Dendritic cell treated with granulocyte-macrophage colony-stimulating factor and Interleukin-4, amounts not matched to agents 40 ng/mL and 50 ng/mL, for 4 days (primary cell): ENCODE results near the gene DKK1.

ENCODE experiments used
- H3K27ac Mint-ChIP-seq: one replicate; pipeline ENCODE4 v1.8.0; 2022; ENCODE audit warnings: mild to moderate bottlenecking, mixed read lengths
- H3K27me3 Mint-ChIP-seq: one replicate; pipeline ENCODE4 v1.8.0; 2022; ENCODE audit warnings: mild to moderate bottlenecking, mixed read lengths
- H3K36me3 Mint-ChIP-seq: one replicate; pipeline ENCODE4 v1.8.0; 2022; ENCODE audit warnings: low read depth, mixed read lengths
- H3K4me1 Mint-ChIP-seq: one replicate; pipeline ENCODE4 v1.8.0; 2022; ENCODE audit warnings: low read depth, mixed read lengths
- H3K4me3 Mint-ChIP-seq: one replicate; pipeline ENCODE4 v1.8.0; 2022; ENCODE audit warnings: mild to moderate bottlenecking, moderate library complexity, mixed read lengths
- H3K9me3 Mint-ChIP-seq: one replicate; pipeline ENCODE4 v1.8.0; 2022; ENCODE audit warnings: mixed read lengths
- intact Hi-C: fragments of 100-400 bp; cut with micrococcal nuclease; formaldehyde crosslinking; loops from one replicate; pipeline ENCODE4 v1.15.0; 2022

The DKK1 gene

DNA sequence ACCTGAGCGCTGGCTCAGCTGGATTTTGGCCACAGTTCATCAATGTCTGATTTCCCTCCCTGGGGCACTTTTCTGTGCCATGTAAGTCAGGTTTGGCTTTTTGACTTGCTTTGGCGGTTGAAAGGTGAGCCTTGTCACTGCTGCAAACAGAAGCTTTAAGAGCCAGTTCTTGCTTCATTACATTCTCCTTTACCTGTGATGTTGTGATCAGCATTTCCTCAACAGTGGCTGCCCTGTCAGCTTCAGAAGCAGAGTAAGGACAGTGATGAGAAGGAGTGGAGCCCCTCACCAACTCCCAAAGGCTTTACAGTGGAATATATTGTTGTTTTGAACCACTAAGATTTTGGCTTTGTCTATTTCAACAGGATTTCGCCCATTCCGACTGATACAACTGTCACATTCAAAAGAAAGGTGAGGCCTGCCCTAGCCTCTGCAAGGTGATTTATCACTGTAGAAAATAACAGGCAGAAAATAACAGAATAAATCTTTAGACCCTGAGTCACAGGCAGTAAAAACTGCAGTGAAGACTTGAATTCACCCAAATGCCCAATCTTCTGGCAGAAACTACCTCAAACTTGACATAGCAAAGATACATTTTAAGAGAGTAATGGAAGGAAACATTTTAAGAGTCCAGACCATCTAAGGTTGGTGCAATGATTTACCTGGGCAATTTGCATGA is 13.3 kb upstream of the DKK1 start:
- Mint-ChIP-seq H3K27ac (no peak overlapping the region), H3K4me3 (no peak overlapping the region), H3K9me3 (no peaks in the 10 kb centered on the region), H3K27me3 (no peaks in the 10 kb centered on the region), H3K4me1 (no peaks in the 10 kb centered on the region), H3K36me3 (no peaks in the 10 kb centered on the region)
- intact Hi-C loops: no loop called here

DNA sequence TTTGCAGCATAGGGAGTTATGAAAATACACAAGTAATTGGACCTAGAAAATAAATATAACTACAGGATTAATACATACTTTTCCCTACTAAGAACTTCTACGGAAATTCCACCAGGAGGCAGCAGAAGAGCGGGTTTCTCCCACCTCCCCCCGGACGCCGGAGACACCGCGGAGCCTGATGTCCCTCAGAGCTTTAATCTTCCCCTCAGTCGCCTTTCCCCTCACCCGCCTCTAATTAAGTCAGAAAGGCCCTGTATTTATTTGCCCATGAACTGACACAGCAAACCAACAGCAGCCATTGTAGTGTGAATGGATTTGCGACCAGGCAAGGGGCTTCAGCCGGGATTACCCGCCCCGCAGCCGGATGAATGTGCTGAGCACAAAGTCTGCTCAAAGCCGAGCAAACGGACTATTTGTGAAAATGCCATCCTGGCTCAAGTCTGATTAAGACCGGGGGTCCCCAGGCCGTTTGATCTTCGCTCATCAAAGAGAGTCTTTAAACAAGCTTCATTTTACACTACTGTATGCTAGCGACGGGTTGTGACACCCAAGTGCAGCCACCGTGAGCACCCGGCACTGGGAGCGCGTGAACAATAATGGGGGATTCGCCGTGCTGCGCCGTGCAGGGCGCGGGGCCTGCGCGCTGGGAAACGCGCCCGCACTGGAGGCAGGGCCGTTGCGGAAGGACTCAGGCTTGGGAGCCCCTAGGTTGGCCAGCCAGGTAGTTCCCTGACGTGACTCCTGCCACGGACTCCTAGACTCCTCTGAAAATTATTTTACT is 5.6 kb upstream of the DKK1 start:
- Mint-ChIP-seq H3K4me1 (peaks cover 15% of the 10 kb centered on the region), H3K27ac (no peak overlapping the region), H3K4me3 (peak overlapping the region; percentile 56), H3K36me3 (no peaks in the 10 kb centered on the region), H3K9me3 (no peaks in the 10 kb centered on the region), H3K27me3 (peaks cover 41% of the 10 kb centered on the region)
- intact Hi-C loops: loop anchor here (1.0 to 5.0 kb wide), 2 partner anchors 181 to 259 kb away; no protein-coding TSS in a partner anchor

DNA sequence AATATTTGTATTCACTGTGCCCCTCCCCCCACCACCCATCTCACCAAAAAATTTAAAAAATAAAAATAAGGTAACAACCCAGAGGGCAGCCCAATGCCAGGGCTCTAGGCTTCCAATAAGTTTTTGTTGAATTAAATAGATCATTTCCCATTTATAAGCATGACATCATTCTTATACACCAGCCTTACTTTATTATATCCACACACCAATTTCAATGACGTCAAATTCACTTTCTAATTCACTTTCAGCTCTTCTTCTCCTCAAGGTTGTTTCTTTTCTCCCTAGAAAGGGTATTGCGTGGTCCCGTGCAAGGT is 1.2 kb upstream of the DKK1 start:
- intact Hi-C loops: no loop called here
- no peak overlapping the region for H3K27ac Mint-ChIP-seq
- no peaks in the 10 kb centered on the region for H3K9me3 Mint-ChIP-seq
- no peak overlapping the region for H3K4me3 Mint-ChIP-seq
- peaks cover 28% of the 10 kb centered on the region for H3K4me1 Mint-ChIP-seq
- no peaks in the 10 kb centered on the region for H3K36me3 Mint-ChIP-seq
- peaks cover 69% of the 10 kb centered on the region for H3K27me3 Mint-ChIP-seq

DNA sequence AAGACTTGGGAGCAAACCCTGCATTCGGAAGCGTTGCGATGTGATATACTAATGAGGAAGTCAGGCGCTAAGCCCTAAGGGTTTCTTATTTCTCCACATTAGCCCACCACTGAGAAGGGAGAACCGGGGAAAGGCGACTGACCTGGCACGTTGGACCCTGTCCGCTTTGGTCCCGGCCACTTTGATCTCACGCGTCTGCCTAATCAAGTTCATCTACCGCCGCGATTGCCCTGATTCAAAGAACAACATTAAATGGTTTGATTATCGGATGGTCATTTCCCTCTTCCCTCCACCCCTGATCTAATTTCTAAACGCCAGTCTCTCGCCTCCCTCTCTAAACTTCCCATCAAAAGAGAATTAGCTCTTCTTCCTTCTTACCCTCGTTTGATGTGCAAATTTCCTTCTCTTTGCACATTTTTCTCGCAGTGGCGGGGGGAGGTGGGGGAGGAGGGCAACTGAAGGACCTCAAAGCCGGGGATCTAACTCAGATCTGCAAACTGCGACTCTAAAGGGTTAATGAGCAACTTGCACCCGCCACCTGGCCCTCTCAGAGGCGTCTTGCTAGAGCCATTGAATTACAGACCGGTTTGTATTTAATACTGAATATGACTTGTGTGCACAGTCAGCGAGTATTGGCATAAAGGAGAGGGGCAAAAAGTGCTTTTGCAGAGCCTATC is 687 bp upstream of the DKK1 start:
- Mint-ChIP-seq H3K27me3 (peaks cover 66% of the 10 kb centered on the region), H3K36me3 (no peaks in the 10 kb centered on the region), H3K4me1 (peaks cover 25% of the 10 kb centered on the region), H3K27ac (no peak overlapping the region), H3K4me3 (no peak overlapping the region), H3K9me3 (no peaks in the 10 kb centered on the region)
- intact Hi-C loops: no loop called here

DNA sequence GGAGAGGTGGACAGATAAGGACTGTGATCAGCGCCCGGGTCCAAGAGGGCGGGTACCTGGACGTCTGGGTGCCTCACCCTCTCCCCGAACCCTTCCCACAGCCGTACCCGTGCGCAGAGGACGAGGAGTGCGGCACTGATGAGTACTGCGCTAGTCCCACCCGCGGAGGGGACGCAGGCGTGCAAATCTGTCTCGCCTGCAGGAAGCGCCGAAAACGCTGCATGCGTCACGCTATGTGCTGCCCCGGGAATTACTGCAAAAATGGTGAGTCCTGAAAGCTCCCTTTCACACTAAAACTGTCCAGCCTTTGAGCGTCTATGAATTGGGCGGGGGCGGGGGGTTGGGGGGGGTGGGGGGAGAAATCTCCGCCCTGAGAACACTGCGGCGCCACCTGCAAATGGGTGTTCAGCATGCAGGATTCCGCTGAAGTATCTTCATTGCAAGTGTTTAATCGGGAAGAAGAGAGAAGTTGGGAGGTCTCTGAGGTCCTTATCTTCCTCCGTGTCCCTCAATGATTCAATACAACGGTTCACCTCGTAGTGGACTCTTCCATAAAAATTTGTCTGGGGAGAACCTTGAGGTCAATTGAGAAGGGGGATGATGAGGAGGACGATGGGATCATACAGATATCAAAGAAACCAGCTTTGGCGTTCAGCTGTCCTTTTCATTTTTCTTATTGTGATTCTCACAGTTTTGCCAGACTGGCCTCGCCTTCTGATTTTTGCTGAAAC is 906 bp downstream of the DKK1 start:
- Mint-ChIP-seq H3K27me3 (peaks cover 52% of the 10 kb centered on the region), H3K27ac (no peak overlapping the region), H3K4me1 (peaks cover 20% of the 10 kb centered on the region), H3K4me3 (no peak overlapping the region), H3K9me3 (no peaks in the 10 kb centered on the region), H3K36me3 (no peaks in the 10 kb centered on the region)
- intact Hi-C loops: no loop called here

DNA sequence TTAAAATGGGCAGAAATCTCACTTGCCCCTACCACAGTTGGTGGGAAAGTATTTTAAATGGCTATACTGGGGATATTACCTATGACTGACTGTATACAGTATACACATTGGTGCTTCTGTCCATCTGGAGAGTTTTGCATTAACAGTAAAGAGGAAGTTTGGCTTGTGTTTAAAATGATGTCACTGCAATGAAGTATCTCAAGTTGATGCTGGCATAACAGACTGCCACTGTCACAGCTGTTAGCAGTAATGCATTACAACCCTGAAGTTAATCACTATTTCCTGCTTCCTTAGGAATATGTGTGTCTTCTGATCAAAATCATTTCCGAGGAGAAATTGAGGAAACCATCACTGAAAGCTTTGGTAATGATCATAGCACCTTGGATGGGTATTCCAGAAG is 1.9 kb downstream of the DKK1 start:
- Mint-ChIP-seq H3K27me3 (peaks cover 45% of the 10 kb centered on the region), H3K36me3 (no peaks in the 10 kb centered on the region), H3K4me1 (peaks cover 20% of the 10 kb centered on the region), H3K9me3 (no peaks in the 10 kb centered on the region), H3K4me3 (no peak overlapping the region), H3K27ac (no peak overlapping the region)
- intact Hi-C loops: no loop called here

DNA sequence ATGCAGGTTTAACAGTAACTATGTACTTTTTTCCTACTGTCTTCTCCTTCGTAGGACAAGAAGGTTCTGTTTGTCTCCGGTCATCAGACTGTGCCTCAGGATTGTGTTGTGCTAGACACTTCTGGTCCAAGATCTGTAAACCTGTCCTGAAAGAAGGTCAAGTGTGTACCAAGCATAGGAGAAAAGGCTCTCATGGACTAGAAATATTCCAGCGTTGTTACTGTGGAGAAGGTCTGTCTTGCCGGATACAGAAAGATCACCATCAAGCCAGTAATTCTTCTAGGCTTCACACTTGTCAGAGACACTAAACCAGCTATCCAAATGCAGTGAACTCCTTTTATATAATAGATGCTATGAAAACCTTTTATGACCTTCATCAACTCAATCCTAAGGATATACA is 2.4 kb downstream of the DKK1 start:
- Mint-ChIP-seq H3K36me3 (no peaks in the 10 kb centered on the region), H3K4me3 (no peak overlapping the region), H3K9me3 (no peaks in the 10 kb centered on the region), H3K27me3 (peaks cover 41% of the 10 kb centered on the region), H3K4me1 (peaks cover 20% of the 10 kb centered on the region), H3K27ac (no peak overlapping the region)
- intact Hi-C loops: no loop called here

DNA sequence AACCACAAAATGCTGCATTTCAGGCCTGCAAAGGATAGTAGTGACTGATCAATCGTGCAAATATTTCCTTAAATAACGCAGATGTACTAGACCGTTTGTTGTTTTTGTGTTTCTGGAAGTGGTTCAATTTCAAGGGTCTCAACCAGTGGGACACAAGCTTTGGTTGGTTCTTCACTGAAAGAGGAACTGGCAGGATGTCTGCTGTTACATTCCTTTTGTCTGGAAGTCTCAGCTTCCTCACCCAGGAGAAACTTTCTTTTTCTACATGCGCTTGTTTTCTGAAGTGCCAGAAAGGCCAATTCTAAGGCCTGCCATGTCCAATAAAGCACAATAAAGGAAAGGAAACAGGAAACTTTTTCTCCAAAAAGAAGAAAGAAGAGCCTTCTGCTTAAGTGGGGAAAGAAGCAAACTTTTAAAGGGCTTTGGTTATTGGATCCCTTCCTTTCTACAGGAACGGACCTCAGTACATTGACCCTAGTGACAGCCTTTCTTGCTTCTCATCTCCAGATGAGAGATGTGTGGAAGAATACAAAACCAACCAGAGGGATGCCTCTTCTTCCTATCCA is 4.1 kb downstream of the DKK1 start:
- Mint-ChIP-seq H3K4me3 (no peak overlapping the region), H3K4me1 (peaks cover 16% of the 10 kb centered on the region), H3K9me3 (no peaks in the 10 kb centered on the region), H3K27me3 (peaks cover 30% of the 10 kb centered on the region), H3K27ac (no peak overlapping the region), H3K36me3 (no peaks in the 10 kb centered on the region)
- intact Hi-C loops: no loop called here

DNA sequence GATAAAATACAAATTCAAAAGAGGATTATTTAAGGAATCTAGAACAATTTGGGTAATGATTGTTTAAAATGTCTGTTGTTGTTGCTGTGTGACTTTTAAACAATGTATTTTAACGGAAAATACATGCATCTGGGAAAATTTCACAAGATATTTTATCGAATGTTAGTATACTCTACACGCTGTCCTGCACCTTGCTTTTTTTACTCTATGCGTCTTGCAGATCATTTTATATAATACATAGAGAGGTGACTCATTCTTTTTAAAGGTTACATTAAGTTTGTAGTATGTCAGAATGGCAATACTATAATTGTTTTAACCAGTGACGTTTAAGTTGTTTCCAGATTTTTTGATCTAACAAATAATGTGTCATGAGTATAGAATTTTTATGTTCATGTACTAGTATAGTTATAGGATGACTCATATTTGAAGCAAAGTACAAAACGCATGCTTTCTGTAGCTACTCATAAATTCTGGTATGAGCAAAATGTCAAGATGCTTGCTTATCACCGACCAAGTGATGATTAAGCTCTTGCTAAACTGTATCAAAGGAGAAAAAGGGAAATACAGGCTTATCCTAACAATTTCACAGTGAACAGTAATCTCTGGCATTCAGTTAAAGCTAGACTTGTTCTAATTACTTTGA is 4.9 kb downstream of the DKK1 start:
- no peaks in the 10 kb centered on the region for H3K9me3 Mint-ChIP-seq
- H3K4me3 Mint-ChIP-seq: no peak overlapping the region
- H3K27me3 Mint-ChIP-seq: peaks cover 23% of the 10 kb centered on the region
- H3K27ac Mint-ChIP-seq: no peak overlapping the region
- intact Hi-C loops: no loop called here
- H3K36me3 Mint-ChIP-seq: no peaks in the 10 kb centered on the region
- peaks cover 8% of the 10 kb centered on the region for H3K4me1 Mint-ChIP-seq

DNA sequence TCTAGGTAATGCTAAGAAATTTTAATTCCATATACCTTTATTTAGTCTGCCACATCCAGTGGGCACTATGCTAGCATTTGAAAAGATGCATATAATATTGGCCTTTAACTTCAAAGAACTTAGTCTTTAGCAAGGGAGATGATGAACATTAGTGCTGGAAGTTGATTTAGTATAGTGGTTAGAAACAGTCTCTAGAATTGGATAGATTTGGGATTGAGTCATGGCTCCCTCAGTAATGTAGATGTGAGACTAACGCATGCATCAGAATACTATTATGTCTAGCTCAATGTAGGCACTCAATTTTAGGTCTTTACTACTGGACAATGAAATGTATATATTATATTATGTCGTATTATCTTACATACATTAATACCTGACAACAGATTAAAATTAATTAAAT is 5.8 kb downstream of the DKK1 start:
- H3K4me3 Mint-ChIP-seq: no peak overlapping the region
- no peak overlapping the region for H3K27ac Mint-ChIP-seq
- intact Hi-C loops: no loop called here
- no peaks in the 10 kb centered on the region for H3K36me3 Mint-ChIP-seq
- no peaks in the 10 kb centered on the region for H3K4me1 Mint-ChIP-seq
- H3K27me3 Mint-ChIP-seq: peaks cover 13% of the 10 kb centered on the region
- no peaks in the 10 kb centered on the region for H3K9me3 Mint-ChIP-seq

DNA sequence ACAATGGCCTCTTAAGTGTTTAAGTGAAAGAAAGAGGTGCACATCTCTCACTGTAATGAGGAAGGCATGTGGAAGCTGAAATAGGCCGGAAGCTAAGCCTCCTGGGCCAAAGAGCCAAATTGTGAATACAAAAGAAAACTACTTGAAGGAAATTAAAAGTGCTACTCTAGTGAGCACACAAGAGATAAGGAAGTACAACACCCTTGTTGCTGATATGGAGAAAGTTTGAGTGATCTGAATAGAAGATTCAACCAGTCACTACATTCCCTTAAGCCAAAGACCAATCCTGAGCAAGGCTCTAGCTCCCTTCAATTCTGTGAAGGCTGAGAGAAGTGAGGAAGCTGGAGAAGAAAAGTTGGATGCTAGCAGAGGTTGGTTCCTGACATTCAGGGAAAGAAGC is 8.2 kb downstream of the DKK1 start:
- Mint-ChIP-seq H3K9me3 (no peaks in the 10 kb centered on the region), H3K27me3 (no peaks in the 10 kb centered on the region), H3K27ac (no peak overlapping the region), H3K4me1 (no peaks in the 10 kb centered on the region), H3K4me3 (no peak overlapping the region), H3K36me3 (no peaks in the 10 kb centered on the region)
- intact Hi-C loops: no loop called here

DNA sequence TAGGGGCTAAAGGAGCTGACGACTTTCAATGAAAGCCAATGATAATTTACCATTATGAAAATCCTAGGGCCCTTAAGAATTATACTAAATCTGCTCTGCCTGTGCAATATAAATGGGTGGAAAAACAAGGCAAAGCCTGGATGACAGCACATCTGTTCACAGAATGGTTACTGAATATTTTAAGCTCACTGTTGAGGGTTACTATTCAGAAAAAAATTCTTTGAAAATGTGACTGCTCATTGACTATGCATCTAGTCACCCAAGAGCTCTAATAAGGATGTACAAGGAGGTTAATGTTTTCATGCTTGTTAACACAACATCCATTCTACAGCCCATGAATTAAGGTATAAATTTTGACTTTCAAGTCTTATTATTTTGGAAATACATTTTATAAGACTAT is 8.9 kb downstream of the DKK1 start:
- Mint-ChIP-seq H3K4me1 (no peaks in the 10 kb centered on the region), H3K27ac (no peak overlapping the region), H3K36me3 (no peaks in the 10 kb centered on the region), H3K9me3 (no peaks in the 10 kb centered on the region), H3K4me3 (no peak overlapping the region), H3K27me3 (no peaks in the 10 kb centered on the region)
- intact Hi-C loops: no loop called here

DNA sequence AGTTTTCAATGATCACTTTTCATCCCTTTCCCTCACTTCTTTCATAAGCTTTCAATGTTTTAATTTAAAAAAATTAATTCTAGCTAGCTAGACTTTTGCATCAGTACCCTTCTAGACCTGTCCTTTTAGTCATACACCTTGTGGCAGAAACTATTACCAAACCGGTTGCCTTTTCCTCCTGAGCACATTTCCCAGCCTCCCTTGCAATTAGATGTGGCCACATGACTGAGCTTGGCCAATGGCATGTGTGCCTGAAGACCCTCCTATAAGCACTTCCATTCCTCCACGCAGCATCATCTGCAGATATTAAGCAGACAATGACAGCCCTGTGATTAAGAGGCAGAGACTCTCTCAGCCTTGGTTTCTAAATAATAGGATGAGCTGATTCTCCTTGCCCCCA is 12.3 kb downstream of the DKK1 start:
- Mint-ChIP-seq H3K9me3 (no peaks in the 10 kb centered on the region), H3K36me3 (no peaks in the 10 kb centered on the region), H3K4me1 (no peaks in the 10 kb centered on the region), H3K27me3 (no peaks in the 10 kb centered on the region), H3K27ac (no peak overlapping the region), H3K4me3 (no peak overlapping the region)
- intact Hi-C loops: no loop called here
